Measurements from ENCODE around the gene IL3. TPM values are rescaled to one million over a fixed set of nuclear protein-coding genes. Genes with fewer than 3 reads are reported as not detected.
A peak's percentile ranks its signal among the peaks of the same experiment; 100 is the strongest.

IL3 gene
- total and polyA plus RNA-seq, 9 of the 15 experiments (the other 6 are each of a cell fraction or from before 2014, with no cell fraction given), result not detected

DNA sequence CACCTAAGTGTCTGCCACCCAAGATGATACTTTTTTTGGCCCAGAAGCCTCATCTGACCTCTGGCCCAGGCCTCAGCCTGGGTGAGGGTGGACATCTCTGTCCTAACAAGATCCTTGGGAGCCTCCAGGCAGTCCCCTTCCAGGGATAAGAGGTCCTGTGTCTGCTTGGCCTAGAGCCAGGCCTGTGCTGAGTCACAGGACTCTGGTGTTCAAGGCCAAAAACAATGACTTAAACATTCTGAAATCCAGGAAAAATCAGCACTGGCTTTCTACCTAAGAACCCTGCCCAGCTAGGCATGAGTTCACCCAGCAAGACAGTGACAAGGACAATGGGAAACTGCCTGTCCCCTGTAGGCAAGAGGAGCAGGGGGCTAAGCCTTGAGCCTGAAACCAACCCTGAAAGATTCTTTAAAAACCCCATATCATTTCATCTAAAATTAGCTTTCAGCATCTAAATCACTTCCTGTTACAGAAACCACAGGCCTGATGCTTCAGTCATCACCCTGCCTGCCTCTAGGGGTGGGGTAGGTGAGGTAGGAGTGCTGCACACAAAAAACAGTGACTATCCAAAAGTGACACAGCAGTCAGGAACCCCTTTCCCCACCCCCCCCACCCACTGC lies 43.0 kb downstream of the IL3 start (continued):
- TF ChIP-seq, protein P1, sequence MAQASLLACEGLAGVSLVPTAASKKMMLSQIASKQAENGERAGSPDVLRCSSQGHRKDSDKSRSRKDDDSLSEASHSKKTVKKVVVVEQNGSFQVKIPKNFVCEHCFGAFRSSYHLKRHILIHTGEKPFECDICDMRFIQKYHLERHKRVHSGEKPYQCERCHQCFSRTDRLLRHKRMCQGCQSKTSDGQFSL (CRISPR knock-in tag; IDR thresholded peaks at IDR 0.05), result no peak
- TF ChIP-seq, protein P1 (tag; IDR thresholded peaks at IDR 0.05), result no peak
- TF ChIP-seq, protein P2, sequence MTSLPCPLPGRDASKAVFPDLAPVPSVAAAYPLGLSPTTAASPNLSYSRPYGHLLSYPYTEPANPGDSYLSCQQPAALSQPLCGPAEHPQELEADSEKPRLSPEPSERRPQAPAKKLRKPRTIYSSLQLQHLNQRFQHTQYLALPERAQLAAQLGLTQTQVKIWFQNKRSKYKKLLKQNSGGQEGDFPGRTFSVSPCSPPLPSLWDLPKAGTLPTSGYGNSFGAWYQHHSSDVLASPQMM (CRISPR knock-in tag; IDR thresholded peaks at IDR 0.05), result no peak
- no peak for TF ChIP-seq EWSR1 (IDR thresholded peaks at IDR 0.05; ENCODE audit: borderline replicate concordance, low read depth, partially characterized antibody)
- no peak for TF ChIP-seq TCFL5 (CRISPR knock-in tag; conservative IDR thresholded peaks at IDR 0.05)
- TF ChIP-seq, protein P3, sequence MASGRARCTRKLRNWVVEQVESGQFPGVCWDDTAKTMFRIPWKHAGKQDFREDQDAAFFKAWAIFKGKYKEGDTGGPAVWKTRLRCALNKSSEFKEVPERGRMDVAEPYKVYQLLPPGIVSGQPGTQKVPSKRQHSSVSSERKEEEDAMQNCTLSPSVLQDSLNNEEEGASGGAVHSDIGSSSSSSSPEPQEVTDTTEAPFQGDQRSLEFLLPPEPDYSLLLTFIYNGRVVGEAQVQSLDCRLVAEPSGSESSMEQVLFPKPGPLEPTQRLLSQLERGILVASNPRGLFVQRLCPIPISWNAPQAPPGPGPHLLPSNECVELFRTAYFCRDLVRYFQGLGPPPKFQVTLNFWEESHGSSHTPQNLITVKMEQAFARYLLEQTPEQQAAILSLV (tag; IDR thresholded peaks at IDR 0.05), result no peak; the same call in 1 of the 2 replicates
- no peak for TF ChIP-seq ZNF143 (CRISPR knock-in tag; IDR thresholded peaks at IDR 0.05)
- no peak for TF ChIP-seq ZNF12 (CRISPR knock-in tag; IDR thresholded peaks at IDR 0.05)
- peak; percentile 89; the same call in 1 of the 2 replicates for TF ChIP-seq BACH1 (tag; IDR thresholded peaks at IDR 0.05)
- no peak for TF ChIP-seq POLR2B (IDR thresholded peaks at IDR 0.05; ENCODE audit: low read depth, partially characterized antibody)
- TF ChIP-seq CBFA2T2 (conservative IDR thresholded peaks at IDR 0.05), result peak; percentile 34
- TF ChIP-seq FOS (IDR thresholded peaks at IDR 0.05; ENCODE audit: extremely low read depth, insufficient read length), result no peak
- no peak for TF ChIP-seq ILF3 (IDR thresholded peaks at IDR 0.05; ENCODE audit: borderline replicate concordance)
- no peak for TF ChIP-seq HOXB6 (CRISPR knock-in tag; IDR thresholded peaks at IDR 0.05; ENCODE audit: borderline replicate concordance)
- no peak for TF ChIP-seq NR2C2 (CRISPR knock-in tag; IDR thresholded peaks at IDR 0.05)
- peak; percentile 89 for TF ChIP-seq NR2C2 (tag; IDR thresholded peaks at IDR 0.05)
- TF ChIP-seq STAG1 (CRISPR knock-in tag; IDR thresholded peaks at IDR 0.05; ENCODE audit: borderline replicate concordance), result no peak
- TF ChIP-seq CBFB (CRISPR knock-in tag; IDR thresholded peaks at IDR 0.05), result no peak
- TF ChIP-seq ZNF175 (CRISPR knock-in tag; IDR thresholded peaks at IDR 0.05; ENCODE audit: low read depth), result peak; percentile 84
- no peak for TF ChIP-seq ZNF232 (CRISPR knock-in tag; IDR thresholded peaks at IDR 0.05)
- TF ChIP-seq ELF1 (tag; IDR thresholded peaks at IDR 0.05), result peak; percentile 76
- TF ChIP-seq YY1 (IDR thresholded peaks at IDR 0.05; ENCODE audit: borderline replicate concordance in 1 of 3, control insufficient read depth in 1 of 3, extremely low read depth in 1 of 3, insufficient read depth in 3 of 3, insufficient read length in 1 of 3, insufficient replicate concordance in 2 of 3, low read depth in 1 of 3, low read length in 2 of 3), result no peak
- no peak for TF ChIP-seq ZNF347 (CRISPR knock-in tag; IDR thresholded peaks at IDR 0.05; ENCODE audit: low read depth)
- TF ChIP-seq, protein P4, sequence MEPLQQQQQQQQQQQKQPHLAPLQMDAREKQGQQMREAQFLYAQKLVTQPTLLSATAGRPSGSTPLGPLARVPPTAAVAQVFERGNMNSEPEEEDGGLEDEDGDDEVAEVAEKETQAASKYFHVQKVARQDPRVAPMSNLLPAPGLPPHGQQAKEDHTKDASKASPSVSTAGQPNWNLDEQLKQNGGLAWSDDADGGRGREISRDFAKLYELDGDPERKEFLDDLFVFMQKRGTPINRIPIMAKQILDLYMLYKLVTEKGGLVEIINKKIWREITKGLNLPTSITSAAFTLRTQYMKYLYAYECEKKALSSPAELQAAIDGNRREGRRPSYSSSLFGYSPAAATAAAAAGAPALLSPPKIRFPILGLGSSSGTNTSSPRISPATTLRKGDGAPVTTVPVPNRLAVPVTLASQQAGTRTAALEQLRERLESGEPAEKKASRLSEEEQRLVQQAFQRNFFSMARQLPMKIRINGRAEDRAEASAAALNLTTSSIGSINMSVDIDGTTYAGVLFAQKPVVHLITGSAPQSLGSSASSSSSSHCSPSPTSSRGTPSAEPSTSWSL (CRISPR knock-in tag; IDR thresholded peaks at IDR 0.05; ENCODE audit: borderline replicate concordance), result no peak
- no peak for TF ChIP-seq SETDB1 (IDR thresholded peaks at IDR 0.05; ENCODE audit: low read length)

Measured in K562 (cell line).